ENCODE results near the gene JAKMIP2.
"Not testable (repeated sequence)": the region's sequence is repeated elsewhere in the genome, so short reads cannot be mapped to it uniquely, and the experiment has no call there.

JAKMIP2 gene

DNA sequence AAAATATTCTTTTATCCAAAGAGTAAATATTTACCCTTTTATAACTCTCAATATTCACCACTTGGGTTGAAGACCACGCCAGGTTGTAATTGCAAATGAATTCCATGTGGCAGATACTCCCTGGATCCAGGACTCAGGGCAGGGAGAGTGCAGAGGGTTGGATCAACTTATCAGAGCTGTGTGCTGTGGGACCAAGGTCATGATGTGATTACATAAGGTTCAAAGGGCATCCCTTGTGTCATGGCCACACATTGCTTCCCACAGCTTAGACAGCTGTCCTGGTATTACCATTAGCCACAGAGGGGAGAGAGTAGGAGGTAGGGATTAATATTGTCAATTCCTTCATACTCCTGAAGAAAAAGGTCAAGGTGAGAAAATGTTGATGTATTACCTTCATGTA, 133.9 kb downstream of the JAKMIP2 start:
- no peak for DNase-seq (ENCODE audit: low read depth)

DNA sequence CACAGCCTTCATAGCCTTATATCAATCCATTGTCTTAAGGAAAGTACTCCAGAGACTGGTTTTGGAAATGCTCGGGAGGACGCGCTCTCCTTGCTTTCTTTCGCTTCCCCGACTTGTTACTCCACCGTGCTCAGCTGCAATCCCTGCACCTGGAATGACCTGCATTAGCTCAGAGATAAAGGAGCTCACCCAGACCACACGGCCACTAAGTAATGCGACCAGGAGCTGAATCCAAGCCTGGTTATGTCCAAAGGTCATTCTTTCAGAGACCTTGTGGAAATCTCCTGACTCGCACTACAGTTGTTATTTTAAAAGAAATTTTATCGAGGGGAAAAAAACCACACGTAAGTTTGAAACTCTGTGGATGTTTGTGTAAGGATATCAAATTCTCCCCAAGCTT, 137.3 kb downstream of the JAKMIP2 start:
- DNase-seq (ENCODE audit: low read depth): no peak

DNA sequence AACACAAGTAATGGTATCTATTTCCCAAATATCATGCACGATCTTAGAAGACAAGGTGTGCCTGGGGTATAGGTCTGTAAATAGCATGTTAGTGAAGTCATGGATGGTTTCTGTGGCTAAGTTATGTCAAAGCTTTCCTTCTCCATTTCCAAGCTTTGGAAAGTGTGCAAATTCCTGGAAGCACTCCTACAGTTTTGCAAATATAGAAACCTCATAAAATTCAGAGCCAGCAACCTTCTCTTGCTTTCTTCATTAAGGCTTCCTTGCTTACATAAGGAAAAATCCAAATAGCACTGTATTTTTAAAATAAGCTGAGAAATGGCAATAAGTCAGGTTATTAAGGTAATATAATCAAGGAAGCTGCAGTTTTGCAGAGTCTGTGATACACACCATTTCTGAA, 138.1 kb downstream of the JAKMIP2 start:
- DNase-seq (ENCODE audit: low read depth): no peak

DNA sequence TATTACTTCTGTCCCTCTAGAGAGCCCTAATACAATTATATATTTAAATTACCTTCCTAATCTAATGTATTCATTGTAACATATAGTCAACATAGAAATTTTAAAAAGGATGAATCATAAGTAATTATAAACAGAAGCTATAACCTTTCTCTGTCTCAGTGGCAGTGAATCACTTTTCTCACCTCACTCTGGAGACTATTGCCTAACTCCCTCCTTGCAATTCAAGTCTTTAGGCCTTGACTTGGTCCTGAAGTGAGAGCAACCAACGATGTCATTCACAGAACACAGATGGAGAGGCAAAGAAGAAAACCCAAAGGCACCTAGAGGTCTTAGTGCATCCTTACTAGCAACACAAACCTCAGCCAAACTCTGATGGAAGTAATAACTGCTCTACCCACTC, 139.4 kb downstream of the JAKMIP2 start:
- peak; percentile 11 for DNase-seq (ENCODE audit: low read depth)

DNA sequence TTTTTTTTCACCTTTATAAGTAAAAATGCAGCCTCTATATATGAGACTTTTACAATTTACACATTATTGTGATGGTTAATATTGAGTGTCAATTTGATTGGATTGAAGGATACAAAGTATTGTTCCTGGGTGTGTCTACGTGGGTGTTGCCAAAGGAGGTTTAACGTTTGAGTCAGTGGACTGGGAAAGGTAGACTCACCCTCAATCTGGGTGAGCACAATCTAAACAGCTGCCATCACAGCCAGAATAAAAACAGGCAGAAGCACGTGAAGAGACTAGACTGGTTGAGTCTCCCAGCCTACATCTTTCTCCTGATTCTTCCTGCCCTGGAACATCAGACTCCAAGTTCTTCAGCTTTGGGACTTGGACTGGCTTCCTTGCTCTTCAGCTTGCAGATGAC, 139.9 kb downstream of the JAKMIP2 start:
- no peak for DNase-seq (ENCODE audit: low read depth)

DNA sequence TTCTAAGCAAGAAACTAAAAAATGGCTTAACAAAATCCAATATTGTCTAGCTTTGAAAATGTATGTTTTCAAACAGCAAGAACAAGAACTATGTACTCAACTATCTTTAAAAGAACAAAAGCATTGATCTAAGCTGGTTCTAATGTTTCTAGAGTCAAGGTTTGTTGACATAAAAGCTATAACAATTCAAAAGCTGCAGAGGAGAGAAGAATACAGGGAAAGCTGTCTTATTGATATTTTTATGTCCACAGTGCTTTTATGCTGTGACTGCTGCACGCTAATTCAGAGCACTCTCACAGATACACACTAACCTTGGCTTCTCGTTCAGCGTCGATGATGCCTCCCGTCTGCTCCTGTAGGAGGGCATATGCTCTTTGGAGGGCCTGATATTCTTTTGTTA, 143.2 kb downstream of the JAKMIP2 start:
- DNase-seq (ENCODE audit: low read depth): no peak

DNA sequence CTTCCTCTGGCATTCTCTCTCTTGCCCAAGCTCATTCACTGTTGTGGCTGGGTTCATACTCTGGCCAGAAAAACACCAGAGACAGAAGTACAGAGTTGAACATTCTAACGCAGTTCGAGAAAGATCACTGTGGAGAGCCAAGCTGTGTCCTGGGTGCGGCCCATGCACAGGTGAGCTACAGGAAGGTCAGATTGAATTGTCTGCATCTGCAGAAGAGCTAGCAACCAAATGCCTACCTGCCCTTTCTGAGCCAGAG, 145.9 kb downstream of the JAKMIP2 start:
- DNase-seq (ENCODE audit: low read depth): no peak

DNA sequence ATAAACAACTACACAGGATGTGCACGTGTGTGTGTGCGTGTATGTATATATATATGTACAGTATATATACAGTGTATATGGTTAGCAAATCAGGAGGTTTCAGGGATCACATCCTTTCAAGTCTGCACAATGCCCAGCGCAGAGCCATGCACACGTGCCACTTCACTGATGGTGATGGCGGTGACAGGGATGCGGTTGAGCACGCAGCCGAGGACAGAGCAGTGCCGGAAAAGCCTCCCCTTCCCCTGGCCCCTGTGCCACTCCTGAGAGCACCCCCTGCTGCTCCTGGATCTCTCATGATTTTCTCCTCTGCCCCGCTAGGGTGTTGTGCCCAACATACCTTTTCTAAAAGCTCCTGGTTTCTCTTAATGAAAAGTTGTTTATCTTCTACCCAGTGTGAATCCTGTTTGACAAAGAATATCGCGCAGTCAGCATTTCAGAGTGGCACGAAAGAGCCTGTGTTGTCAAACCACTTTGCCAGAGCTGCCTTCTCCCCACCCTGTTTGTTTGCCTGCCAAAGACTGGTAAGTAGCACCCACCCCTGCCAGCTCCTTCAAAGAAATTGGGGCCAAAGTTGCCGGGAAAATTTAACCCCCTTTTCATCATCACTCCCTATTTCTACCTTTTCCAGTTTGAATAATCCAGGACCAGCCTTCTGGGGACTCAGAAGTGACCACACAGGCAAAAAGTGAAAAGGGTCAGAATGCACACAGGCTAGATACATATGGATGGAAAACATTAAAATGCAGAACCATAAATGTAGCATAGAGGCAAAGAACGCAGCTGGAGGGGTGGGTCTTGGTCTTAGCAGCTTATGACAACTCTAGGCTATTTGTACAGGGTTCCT, 146.4 kb downstream of the JAKMIP2 start:
- no peak for DNase-seq (ENCODE audit: low read depth)

DNA sequence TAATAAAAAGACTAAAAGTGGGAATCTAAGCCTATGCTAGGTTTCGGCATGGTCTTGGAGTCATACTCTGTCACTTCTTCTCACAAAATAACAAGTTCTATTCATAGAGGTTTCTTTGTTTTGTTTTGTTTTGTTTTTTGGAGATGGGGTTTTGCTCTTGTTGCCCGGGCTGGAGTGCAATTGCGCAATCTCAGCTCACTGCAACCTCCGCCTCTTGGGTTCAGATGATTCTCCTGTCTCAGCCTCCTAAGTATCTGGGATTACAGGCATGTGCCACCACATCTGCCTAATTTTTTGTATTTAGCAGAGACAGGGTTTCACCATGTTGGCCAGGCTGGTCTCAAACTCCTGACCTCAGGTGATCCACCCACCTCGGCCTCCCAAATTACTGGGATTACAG, 147.1 kb downstream of the JAKMIP2 start:
- DNase-seq (ENCODE audit: low read depth): not testable (repeated sequence)

DNA sequence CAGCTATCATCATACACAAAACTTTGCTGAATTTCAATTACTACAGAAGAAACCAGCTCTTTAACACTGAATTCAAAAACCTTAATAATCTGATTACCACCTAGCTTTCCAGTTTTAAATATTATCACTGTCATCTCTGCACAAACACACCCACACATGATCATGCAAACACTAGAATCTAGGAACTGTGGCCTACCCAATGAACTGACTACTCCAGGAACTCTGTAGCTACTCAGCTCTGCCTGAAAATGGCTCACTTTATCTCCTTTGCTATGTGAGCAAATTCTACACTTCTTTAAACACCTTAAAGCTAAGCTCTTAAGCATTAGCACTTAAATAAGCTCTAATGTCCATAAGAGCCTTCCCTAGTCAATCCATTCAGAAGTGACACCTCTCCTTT, 149.4 kb downstream of the JAKMIP2 start:
- DNase-seq (ENCODE audit: low read depth): no peak

DNA sequence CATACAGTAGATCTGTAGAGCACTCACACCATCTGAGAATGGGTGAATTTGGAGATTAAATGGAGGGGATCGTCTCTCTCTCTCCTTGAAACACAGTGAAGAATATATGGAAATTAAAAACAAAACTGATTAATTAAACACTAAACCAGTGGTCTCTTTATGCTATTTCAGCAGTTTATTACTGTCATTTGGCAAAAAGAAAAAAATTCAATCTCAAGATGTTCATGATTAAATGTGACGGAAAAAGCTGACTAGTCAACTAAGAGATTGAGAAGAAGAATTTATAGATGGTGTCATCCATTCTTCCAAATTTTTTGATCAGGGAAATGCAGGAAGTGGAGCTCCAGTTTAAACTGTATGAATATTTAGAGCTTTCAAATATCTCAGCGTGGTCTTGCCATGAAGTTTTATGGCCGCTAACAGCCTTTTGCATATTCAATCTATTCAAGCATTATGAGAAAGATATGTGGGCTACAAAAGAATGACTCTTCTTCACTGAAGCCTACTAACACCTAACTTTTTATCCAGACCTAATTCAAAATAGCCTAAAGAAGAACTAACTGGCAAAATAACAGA, 151.0 kb downstream of the JAKMIP2 start:
- DNase-seq (ENCODE audit: low read depth): no peak

DNA sequence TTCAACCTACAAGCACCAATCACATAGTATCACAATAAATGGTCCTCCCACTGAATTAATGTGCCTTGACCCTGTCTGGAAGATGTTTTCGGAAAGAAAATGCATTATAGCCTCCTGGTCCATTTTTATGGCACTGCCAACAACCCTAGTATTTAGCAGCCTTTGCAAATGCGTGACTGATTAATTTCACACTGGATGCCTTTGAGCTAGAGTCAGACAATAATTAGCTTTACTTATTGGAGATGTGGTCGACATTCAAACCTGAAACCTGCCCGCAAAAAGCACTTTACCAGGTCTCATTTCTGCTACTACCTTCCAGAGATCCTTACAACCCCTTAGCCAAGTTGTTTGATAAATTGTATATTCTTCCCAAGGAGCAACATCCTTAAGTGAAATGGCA, 153.3 kb downstream of the JAKMIP2 start:
- no peak for DNase-seq (ENCODE audit: low read depth)

DNA sequence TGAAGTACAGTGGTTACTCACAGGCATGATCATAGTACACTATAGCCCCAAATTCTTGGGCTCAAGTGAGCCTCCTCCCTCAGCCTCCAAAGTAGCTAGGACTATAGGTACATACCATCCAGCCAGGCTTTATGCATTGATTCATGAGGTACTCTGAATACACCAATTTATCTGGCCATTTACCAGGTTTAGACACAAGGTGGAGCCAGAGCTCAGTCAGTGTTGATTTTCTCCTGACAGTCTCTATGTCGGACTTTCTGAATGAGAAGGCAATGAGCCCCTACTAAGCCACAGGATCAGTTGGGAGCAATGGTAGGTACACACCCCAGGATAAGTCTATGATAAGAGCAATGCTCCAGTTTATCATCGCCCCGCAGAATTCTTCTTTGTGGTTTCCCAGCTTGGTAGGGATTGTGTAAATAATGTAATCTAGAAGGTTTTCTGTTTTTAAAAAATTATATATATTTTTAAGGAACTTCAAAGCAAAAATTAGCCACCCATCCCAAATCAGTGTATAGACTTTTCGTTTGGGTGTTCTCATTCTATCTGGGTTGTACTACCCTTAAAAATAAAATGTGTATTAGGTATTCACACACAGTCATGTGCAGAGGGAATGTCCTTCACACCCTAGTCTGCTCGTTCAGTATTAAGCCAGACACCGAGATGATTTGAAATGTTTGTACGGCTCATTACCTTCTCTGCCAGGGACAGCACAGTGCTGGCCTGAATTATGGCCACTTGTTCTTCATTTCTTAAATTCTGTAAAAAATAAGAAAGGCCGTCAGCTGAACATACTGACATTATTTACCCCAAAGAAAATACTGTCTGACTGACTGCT, 154.3 kb downstream of the JAKMIP2 start:
- peak; percentile 76 for DNase-seq (ENCODE audit: low read depth)

DNA sequence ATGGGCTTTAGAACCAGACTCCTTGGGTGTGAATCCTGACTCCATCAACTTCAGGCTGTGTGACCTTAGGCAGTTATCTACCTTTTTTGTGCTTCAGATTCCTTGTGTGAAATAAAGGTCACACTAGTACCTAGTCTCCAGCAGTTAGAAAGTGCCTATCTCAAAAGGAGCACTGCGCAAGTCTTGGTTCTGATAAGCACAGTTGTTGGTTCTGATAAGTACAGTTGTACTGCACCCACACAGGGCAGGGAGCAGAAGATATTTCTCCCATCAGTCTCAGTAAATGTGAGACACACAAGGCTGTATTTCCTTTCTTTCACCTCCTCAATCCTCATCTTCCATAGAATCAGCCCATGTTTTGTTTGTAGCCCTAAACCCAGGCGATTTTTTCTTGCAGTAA, 156.1 kb downstream of the JAKMIP2 start:
- DNase-seq (ENCODE audit: low read depth): no peak

DNA sequence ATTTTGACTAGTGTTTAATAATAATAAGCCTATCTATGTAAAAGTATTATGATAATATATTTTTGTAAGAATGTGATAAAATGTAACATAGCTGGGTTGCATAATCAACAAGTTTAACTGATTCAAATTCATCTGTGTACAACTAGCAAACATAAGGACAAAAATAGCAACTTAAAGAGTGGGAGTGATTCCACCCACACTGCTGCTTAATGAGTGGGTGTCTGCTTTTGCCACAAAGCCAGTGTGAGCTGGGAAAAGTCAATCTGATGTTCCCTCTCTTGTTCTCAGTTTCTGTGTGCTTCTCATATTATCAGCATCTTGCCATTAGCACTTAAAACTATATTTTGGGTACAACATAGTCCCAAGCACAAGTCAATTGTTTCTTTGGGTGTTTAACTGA, 161.5 kb downstream of the JAKMIP2 start:
- no peak for DNase-seq (ENCODE audit: low read depth)

DNA sequence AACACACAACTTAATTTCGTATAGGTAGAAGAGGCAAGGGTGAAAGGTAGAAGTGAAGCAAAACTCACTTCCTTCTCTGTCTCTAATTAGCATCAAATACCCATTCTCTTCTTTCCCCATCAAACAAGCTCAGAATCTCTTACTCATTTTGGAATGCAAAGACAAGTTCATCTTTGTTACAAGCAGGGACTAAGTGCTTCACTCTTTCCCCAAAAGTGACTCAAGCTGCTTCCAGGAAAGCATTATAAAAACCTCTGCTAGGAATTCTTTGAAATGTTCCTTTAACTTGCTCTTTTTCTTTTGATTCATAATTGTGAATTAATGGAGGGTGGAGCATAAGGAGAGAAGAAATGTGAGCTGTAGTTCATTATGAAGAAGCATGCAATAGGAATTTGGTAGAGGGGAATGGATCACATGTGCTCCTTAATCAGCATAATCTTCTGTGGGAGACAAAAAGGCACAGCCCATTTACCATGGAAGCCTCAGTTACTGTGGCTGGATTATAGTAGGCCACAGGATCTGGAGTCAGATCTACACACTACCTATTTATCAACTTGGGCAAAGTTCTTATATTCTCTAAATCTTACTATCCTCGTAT, 163.1 kb downstream of the JAKMIP2 start:
- no peak for DNase-seq (ENCODE audit: low read depth)

DNA sequence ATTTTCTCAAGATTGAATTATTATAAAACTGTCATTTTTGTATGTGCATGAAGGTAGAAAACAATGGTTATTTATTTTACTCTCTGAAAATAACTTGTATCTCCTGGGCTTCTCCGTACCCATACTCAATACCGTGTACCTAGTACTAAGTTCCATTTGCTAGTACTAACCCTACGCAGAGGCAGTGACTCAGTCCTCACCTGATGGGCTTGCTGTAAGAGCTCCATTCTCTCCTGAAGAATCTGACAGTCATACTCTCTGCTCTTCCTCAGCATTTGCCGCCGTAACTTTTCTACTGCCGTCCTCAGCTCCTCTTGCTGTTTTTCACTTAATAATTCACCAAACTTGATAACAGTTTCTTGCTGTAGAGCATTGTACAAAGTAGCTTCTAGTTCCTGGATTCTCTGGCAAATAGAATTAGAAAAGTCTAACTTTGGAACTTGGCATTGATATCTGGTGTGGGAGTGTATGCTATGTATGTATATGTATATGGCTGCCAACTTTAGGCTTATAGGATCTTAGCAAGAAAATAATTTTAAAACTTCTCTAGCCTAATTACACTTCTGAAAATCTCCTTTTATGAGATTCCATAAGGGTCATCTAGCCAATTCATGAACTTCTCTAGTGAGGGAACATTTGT, 164.7 kb downstream of the JAKMIP2 start:
- DNase-seq (ENCODE audit: low read depth): no peak

DNA sequence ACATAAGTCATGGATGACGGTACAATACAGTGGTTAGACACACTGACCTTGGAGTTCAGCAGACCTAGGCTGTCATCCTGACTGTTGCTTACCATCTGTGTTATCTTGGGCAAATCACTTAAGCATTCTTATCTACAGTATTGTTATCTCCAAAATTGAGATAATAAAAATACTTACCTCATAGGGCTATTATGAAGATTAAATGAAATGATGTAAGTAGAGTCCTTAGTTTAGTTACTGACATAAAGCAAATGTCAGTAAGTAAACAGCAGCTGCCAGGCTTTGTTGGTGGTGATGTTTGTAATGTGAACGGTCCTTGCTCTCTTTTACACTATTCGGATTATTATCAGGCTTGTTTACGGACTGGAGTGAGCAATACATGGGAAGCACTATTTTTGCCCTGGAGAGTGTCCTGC, 165.3 kb downstream of the JAKMIP2 start:
- peak; percentile 6 for DNase-seq (ENCODE audit: low read depth)

DNA sequence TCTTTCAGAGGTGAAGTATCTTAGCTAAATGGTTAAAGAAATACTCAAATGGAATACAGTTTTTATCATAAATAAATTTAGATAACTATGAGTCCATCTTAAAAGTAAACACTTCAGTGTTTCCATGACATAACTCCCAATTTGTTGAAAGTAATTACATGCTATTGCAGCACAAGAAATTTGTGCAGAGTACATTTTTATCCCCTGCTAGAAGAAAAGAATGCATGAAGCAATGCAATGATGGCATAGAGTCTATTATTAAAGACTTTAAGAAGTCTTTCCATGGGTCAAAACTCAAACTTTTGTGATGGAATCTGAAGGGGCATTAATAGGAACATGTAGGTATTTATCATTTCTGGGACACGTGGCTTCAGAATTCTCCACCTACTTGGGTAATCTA, 166.1 kb downstream of the JAKMIP2 start:
- no peak for DNase-seq (ENCODE audit: low read depth)

DNA sequence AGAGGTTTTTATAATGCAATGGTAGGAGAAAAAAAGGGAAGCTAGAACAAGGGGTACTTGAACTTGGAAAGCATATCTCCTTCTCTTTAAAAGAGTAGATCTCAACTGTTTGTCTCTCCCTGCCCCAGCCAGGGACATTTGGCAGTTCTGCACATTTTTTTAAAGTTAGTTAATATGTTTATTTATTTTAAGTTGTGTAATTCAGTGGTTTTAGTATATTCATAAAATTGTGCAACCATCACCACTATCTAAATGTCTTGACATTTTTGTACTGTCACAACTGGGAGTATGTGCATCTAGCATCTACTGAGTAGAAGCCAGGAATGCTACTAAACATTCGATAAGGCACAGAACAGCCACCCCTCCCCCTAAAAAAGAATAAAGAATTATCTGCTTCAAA, 169.2 kb downstream of the JAKMIP2 start:
- DNase-seq (ENCODE audit: low read depth): peak; percentile 36

DNA sequence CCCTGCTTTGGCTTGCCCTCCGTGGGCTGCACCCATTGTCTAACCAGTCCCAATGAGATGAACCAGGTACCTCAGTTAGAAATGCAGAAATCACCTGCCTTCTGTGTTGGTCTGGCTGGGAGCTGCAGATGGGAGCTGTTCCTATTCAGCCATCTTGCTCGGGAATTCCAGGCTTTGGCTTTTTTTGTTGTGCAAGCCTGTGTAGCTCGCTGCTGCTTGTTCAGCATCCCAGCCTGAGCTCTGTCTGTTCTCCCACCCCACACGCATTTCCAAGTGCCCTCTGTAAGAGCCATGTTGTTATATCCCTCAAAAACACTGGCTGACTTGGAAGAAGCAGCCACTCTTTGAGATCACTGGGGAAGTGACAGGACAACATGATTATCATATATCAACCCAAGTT, 171.0 kb downstream of the JAKMIP2 start:
- no peak for DNase-seq (ENCODE audit: low read depth)

DNA sequence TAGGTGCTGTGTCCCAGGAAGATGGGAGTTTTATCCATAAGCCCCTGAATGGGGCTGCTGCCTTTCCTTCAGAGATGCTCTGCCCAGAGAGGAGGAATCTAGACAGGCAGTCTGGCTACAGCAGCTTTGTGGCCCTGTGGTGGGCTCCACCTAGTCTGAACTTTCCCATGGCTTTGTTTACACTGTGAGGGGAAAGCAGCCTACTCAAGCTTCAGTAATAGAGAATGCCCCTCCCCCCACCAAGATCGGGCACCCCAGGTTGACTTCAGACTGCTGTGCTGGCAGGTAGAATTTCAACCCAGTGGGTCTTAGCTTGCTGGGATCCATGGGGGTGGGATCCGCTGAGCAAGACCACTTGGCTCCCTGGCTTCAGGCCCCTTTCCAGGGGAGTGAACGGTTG, 171.7 kb downstream of the JAKMIP2 start:
- no peak for DNase-seq (ENCODE audit: low read depth)
